Stimulated activated CD8-positive, alpha-beta memory T cell treated with anti-CD3 and anti-CD28 coated beads, Interleukin-7, amount 100 ng/mL, for 24 hours (primary cell): ENCODE results near the gene ACTRT2.

Experiments used
- DNase-seq: peaks from one replicate; pipeline ENCODE4 v3.0.0-alpha.2; 2020; ENCODE audit warnings: low read depth

The ACTRT2 gene

GRCh38 chr1:3018576-3018975 is 2.7 kb upstream of the ACTRT2 start:
- DNase-seq: no peak

GRCh38 chr1:3019007-3019515 is 2.2 kb upstream of the ACTRT2 start:
- DNase-seq: no peak

- no peak for DNase-seq
Measured at GRCh38 chr1:3019516-3020051, 1.7 kb upstream of the ACTRT2 start.

GRCh38 chr1:3020263-3020909 is 881 bp upstream of the ACTRT2 start:
- no peak for DNase-seq

GRCh38 chr1:3021801-3022401 is 634 bp downstream of the ACTRT2 start:
- DNase-seq: no peak

GRCh38 chr1:3022511-3022973 is 1.3 kb downstream of the ACTRT2 start:
- no peak for DNase-seq

- DNase-seq: no peak
Measured at GRCh38 chr1:3022976-3023375, 1.7 kb downstream of the ACTRT2 start.

GRCh38 chr1:3024019-3024418 is 2.8 kb downstream of the ACTRT2 start:
- DNase-seq: no peak

- DNase-seq: no peak
Measured at GRCh38 chr1:3024588-3024987, 3.3 kb downstream of the ACTRT2 start.

GRCh38 chr1:3026124-3026523 is 4.9 kb downstream of the ACTRT2 start:
- DNase-seq: no peak

GRCh38 chr1:3026581-3027391 is 5.5 kb downstream of the ACTRT2 start:
- DNase-seq: no peak

GRCh38 chr1:3027611-3028371 is 6.5 kb downstream of the ACTRT2 start:
- no peak for DNase-seq

GRCh38 chr1:3028531-3029282 is 7.4 kb downstream of the ACTRT2 start:
- DNase-seq: no peak

GRCh38 chr1:3029481-3029961 is 8.3 kb downstream of the ACTRT2 start:
- DNase-seq: no peak

GRCh38 chr1:3029991-3030662 is 8.9 kb downstream of the ACTRT2 start:
- DNase-seq: no peak

- no peak for DNase-seq
Measured at GRCh38 chr1:3030663-3031381, 9.6 kb downstream of the ACTRT2 start.

- no peak for DNase-seq
Measured at GRCh38 chr1:3031401-3032221, 10.3 kb downstream of the ACTRT2 start.

- DNase-seq: no peak
Measured at GRCh38 chr1:3032371-3033039, 11.2 kb downstream of the ACTRT2 start.
